Left ventricle myocardium inferior (tissue), 1 donor: ENCODE data around the gene CADPS. TPM values are rescaled to one million over a fixed set of nuclear protein-coding genes. Genes with fewer than 3 reads are reported as not detected.

ENCODE experiments used
- DNase-seq: peaks from one replicate; pipeline ENCODE4 v3.0.0-alpha.2; 2020
- H3K27ac ChIP-seq: fragments of 200-600 bp; replicated peaks from 2 replicates; pipeline ENCODE4 v1.8.0; 2021
- H3K27me3 ChIP-seq: fragments of 200-600 bp; 2 replicates; pipeline ENCODE4 v1.8.0; 2021; ENCODE audit warnings: low read depth
- H3K36me3 ChIP-seq: fragments of 200-600 bp; 2 replicates; pipeline ENCODE4 v1.8.0; 2021
- H3K4me1 ChIP-seq: fragments of 200-600 bp; 2 replicates; pipeline ENCODE4 v1.8.0; 2021
- H3K4me3 ChIP-seq: fragments of 200-600 bp; 2 replicates; pipeline ENCODE4 v1.8.0; 2021; ENCODE audit warnings: mild to moderate bottlenecking, moderate library complexity
- H3K9me3 ChIP-seq: fragments of 200-600 bp; replicated peaks from 2 replicates; pipeline ENCODE4 v1.8.0; 2021
- CTCF ChIP-seq: fragments of 200-600 bp; IDR thresholded peaks from 2 replicates; pipeline ENCODE4 v1.8.0; 2021; ENCODE audit warnings: antibody characterized with exemption, mild to moderate bottlenecking, borderline replicate concordance
- intact Hi-C: fragments of 100-400 bp; cut with micrococcal nuclease; formaldehyde crosslinking; loops from one replicate; pipeline ENCODE4 v1.11.0; 2022
- total RNA-seq: library from RNA; stranded (reverse); fragmentation: NEBNext Ultra II Directional; extraction: Animal tissue kit (Norgen Biotek cat#: 25700); gene quantifications from one replicate; pipeline ENCODE4 v1.2.1, GENCODE V29; 2021
- donor health status: DM: no; HTN: yes; CAD: no; lungs with severe emphysema.

The CADPS gene
- total RNA-seq, 1 donor from 2014 or later = 25.0 TPM

GRCh38 chr3:62604298-62604697 lies 270.9 kb downstream of the CADPS start:
- DNase-seq = no peak
- intact Hi-C loops = no loop called here
- no peaks in the 10 kb centered on the region for H3K27me3 ChIP-seq
- no peak overlapping the region for H3K27ac ChIP-seq
- peaks cover 12% of the 10 kb centered on the region for H3K4me1 ChIP-seq
- no peaks in the 10 kb centered on the region for H3K9me3 ChIP-seq
- TF ChIP-seq CTCF = no peak
- no peaks in the 10 kb centered on the region for H3K36me3 ChIP-seq
- no peak overlapping the region for H3K4me3 ChIP-seq

DNA sequence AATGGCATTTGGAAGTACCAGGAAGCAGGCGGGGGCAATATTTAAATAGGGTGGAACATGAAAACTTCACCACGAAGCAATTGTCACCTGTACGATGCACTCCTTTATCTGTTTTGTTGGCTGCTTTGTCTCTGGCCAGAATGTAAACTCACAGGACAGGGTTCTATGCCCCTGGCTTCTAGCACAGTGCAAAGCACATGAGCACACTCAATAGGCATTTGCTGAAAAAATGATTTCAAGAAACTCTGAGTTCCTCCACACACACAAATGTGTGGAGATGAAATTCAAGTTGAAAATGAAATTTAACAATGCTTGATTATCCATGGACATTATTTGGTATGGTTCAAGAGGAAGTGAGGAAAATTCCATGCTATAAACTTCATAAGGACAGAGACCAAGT lies 272.2 kb downstream of the CADPS start:
- H3K4me3 ChIP-seq = no peak overlapping the region
- H3K27me3 ChIP-seq = no peaks in the 10 kb centered on the region
- H3K36me3 ChIP-seq = no peaks in the 10 kb centered on the region
- H3K27ac ChIP-seq = no peak overlapping the region
- no peak for DNase-seq
- no peak for TF ChIP-seq CTCF
- peaks cover 12% of the 10 kb centered on the region for H3K4me1 ChIP-seq
- H3K9me3 ChIP-seq = no peaks in the 10 kb centered on the region
- intact Hi-C loops = no loop called here

- Histone ChIP-seq H3K27me3 (no peaks in the 10 kb centered on the region), H3K36me3 (no peaks in the 10 kb centered on the region), H3K4me1 (peaks cover 4% of the 10 kb centered on the region), H3K27ac (no peak overlapping the region), H3K9me3 (no peaks in the 10 kb centered on the region), H3K4me3 (no peak overlapping the region)
- intact Hi-C loops = no loop called here
- TF ChIP-seq CTCF = no peak
- no peak for DNase-seq
Measured at GRCh38 chr3:62602129-62602770, 273.0 kb downstream of the CADPS start.

GRCh38 chr3:62601238-62602070 lies 273.8 kb downstream of the CADPS start:
- DNase-seq = no peak
- Histone ChIP-seq H3K27me3 (no peaks in the 10 kb centered on the region), H3K36me3 (no peaks in the 10 kb centered on the region), H3K4me1 (no peaks in the 10 kb centered on the region), H3K9me3 (no peaks in the 10 kb centered on the region), H3K4me3 (no peak overlapping the region), H3K27ac (no peak overlapping the region)
- TF ChIP-seq CTCF = no peak
- intact Hi-C loops = no loop called here

- Histone ChIP-seq H3K4me3 (no peak overlapping the region), H3K9me3 (no peaks in the 10 kb centered on the region), H3K27me3 (no peaks in the 10 kb centered on the region), H3K36me3 (no peaks in the 10 kb centered on the region), H3K27ac (no peak overlapping the region), H3K4me1 (no peaks in the 10 kb centered on the region)
- intact Hi-C loops = no loop called here
- no peak for TF ChIP-seq CTCF
- DNase-seq = no peak
Measured at GRCh38 chr3:62600033-62600432, 275.2 kb downstream of the CADPS start.
